Measurements from ENCODE around the gene TNRC6B. TPM values are rescaled to one million over a fixed set of nuclear protein-coding genes. Genes with fewer than 3 reads are reported as not detected.

Gene TNRC6B
- total and polyA plus RNA-seq, 2 experiments from 2014 or later = 23.7 to 25.8 TPM

- Histone ChIP-seq H3K9me2 (replicated peaks; ENCODE audit: insufficient read depth) (no peaks in the 10 kb centered on the region), H3K36me3 (replicated peaks; ENCODE audit: insufficient read depth, low read depth) (no peaks in the 10 kb centered on the region), H3K4me3 (no peak overlapping the region), H3K4me2 (no peak overlapping the region), H2AFZ (no peak overlapping the region), H3K79me2 (peaks cover 68% of the 10 kb centered on the region), H4K20me1 (ENCODE audit: insufficient read depth, poor library complexity, severe bottlenecking) (peaks cover 15% of the 10 kb centered on the region), H3K27ac (no peak overlapping the region), H3K9me3 (ENCODE audit: low read depth) (no peaks in the 10 kb centered on the region), H3K4me1 (ENCODE audit: insufficient read depth) (peaks cover 10% of the 10 kb centered on the region), H3K27me3 (no peaks in the 10 kb centered on the region)
- TF ChIP-seq EZH2 (IDR thresholded peaks at IDR 0.05; ENCODE audit: borderline replicate concordance) (no peak), EZH2phosphoT487 (IDR thresholded peaks at IDR 0.05; ENCODE audit: low read depth, severe bottlenecking, unreplicated experiment) (no peak)
- TF ChIP-seq, protein P1, sequence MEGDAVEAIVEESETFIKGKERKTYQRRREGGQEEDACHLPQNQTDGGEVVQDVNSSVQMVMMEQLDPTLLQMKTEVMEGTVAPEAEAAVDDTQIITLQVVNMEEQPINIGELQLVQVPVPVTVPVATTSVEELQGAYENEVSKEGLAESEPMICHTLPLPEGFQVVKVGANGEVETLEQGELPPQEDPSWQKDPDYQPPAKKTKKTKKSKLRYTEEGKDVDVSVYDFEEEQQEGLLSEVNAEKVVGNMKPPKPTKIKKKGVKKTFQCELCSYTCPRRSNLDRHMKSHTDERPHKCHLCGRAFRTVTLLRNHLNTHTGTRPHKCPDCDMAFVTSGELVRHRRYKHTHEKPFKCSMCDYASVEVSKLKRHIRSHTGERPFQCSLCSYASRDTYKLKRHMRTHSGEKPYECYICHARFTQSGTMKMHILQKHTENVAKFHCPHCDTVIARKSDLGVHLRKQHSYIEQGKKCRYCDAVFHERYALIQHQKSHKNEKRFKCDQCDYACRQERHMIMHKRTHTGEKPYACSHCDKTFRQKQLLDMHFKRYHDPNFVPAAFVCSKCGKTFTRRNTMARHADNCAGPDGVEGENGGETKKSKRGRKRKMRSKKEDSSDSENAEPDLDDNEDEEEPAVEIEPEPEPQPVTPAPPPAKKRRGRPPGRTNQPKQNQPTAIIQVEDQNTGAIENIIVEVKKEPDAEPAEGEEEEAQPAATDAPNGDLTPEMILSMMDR (IDR thresholded peaks at IDR 0.05; ENCODE audit: poor library complexity) = no peak
- WGBS (ENCODE audit: low lambda C conversion rate, missing lambda C conversion rate) = 98% methylated on average over 2 of the region's 2 CpGs
- DNase-seq (ENCODE audit: low spot score) = no peak
Observed at GRCh38 chr22:40252146-40252545, 74.4 kb downstream of the TNRC6B start.

GRCh38 chr22:40256516-40256915 lies 78.8 kb downstream of the TNRC6B start:
- no peaks in the 10 kb centered on the region for H3K27me3 ChIP-seq
- DNase-seq (ENCODE audit: low spot score) = peak; percentile 13
- peaks cover 60% of the 10 kb centered on the region for H3K79me2 ChIP-seq
- no peak overlapping the region for H3K4me3 ChIP-seq
- no peak overlapping the region for H2AFZ ChIP-seq
- peak overlapping the region; percentile 50 for H3K4me2 ChIP-seq
- no peaks in the 10 kb centered on the region for H3K36me3 ChIP-seq (replicated peaks; ENCODE audit: insufficient read depth, low read depth)
- peaks cover 8% of the 10 kb centered on the region for H4K20me1 ChIP-seq (ENCODE audit: insufficient read depth, poor library complexity, severe bottlenecking)
- TF ChIP-seq, protein P1 (IDR thresholded peaks at IDR 0.05; ENCODE audit: poor library complexity) = no peak
- TF ChIP-seq EZH2 (IDR thresholded peaks at IDR 0.05; ENCODE audit: borderline replicate concordance) (no peak), EZH2phosphoT487 (IDR thresholded peaks at IDR 0.05; ENCODE audit: low read depth, severe bottlenecking, unreplicated experiment) (no peak)
- H3K9me2 ChIP-seq (replicated peaks; ENCODE audit: insufficient read depth) = no peaks in the 10 kb centered on the region
- no peaks in the 10 kb centered on the region for H3K9me3 ChIP-seq (ENCODE audit: low read depth)
- H3K27ac ChIP-seq = peak overlapping the region; percentile 57
- WGBS (ENCODE audit: low lambda C conversion rate, missing lambda C conversion rate) = 36% methylated on average over 4 of the region's 4 CpGs
- peaks cover 33% of the 10 kb centered on the region for H3K4me1 ChIP-seq (ENCODE audit: insufficient read depth)

DNA sequence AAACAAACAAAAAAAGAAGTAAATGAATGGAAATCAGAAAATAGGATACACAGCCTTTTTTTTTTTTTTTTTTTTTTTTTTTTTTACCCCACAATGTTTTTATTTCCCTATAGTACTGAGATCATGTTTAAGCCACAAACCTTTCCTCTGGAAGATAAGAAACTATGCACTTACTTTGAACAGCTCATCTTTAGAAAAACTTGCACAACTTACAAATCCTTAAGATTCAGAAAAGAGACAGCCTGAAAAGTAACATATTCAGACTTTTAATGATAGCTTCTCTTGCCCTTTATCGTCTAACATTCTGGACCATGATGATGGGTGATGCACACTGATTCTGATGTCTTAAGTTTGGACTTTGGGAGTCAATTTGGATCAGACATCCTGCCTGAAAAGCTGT lies 80.3 kb downstream of the TNRC6B start:
- peaks cover 65% of the 10 kb centered on the region for H3K79me2 ChIP-seq
- 69% methylated on average over 1 of the region's 1 CpG for WGBS (ENCODE audit: low lambda C conversion rate, missing lambda C conversion rate)
- H4K20me1 ChIP-seq (ENCODE audit: insufficient read depth, poor library complexity, severe bottlenecking) = peaks cover 8% of the 10 kb centered on the region
- no peaks in the 10 kb centered on the region for H3K9me3 ChIP-seq (ENCODE audit: low read depth)
- no peaks in the 10 kb centered on the region for H3K36me3 ChIP-seq (replicated peaks; ENCODE audit: insufficient read depth, low read depth)
- no peaks in the 10 kb centered on the region for H3K27me3 ChIP-seq
- H3K4me1 ChIP-seq (ENCODE audit: insufficient read depth) = peaks cover 33% of the 10 kb centered on the region
- no peak for DNase-seq (ENCODE audit: low spot score)
- TF ChIP-seq EZH2 (IDR thresholded peaks at IDR 0.05; ENCODE audit: borderline replicate concordance) = no peak
- TF ChIP-seq, protein P1 (IDR thresholded peaks at IDR 0.05; ENCODE audit: poor library complexity) = no peak
- TF ChIP-seq EZH2phosphoT487 (IDR thresholded peaks at IDR 0.05; ENCODE audit: low read depth, severe bottlenecking, unreplicated experiment) = no peak
- no peak overlapping the region for H3K4me3 ChIP-seq
- H3K4me2 ChIP-seq = peak overlapping the region; percentile 26
- H2AFZ ChIP-seq = no peak overlapping the region
- peak overlapping the region; percentile 80 for H3K27ac ChIP-seq
- no peaks in the 10 kb centered on the region for H3K9me2 ChIP-seq (replicated peaks; ENCODE audit: insufficient read depth)

GRCh38 chr22:40258501-40258915 lies 80.8 kb downstream of the TNRC6B start:
- 54% methylated on average over 2 of the region's 2 CpGs for WGBS (ENCODE audit: low lambda C conversion rate, missing lambda C conversion rate)
- Histone ChIP-seq H3K9me3 (ENCODE audit: low read depth) (no peaks in the 10 kb centered on the region), H3K4me3 (no peak overlapping the region), H3K9me2 (replicated peaks; ENCODE audit: insufficient read depth) (no peaks in the 10 kb centered on the region), H4K20me1 (ENCODE audit: insufficient read depth, poor library complexity, severe bottlenecking) (peaks cover 8% of the 10 kb centered on the region), H3K79me2 (peaks cover 66% of the 10 kb centered on the region), H2AFZ (no peak overlapping the region), H3K36me3 (replicated peaks; ENCODE audit: insufficient read depth, low read depth) (no peaks in the 10 kb centered on the region), H3K4me1 (ENCODE audit: insufficient read depth) (peaks cover 33% of the 10 kb centered on the region), H3K27me3 (no peaks in the 10 kb centered on the region), H3K4me2 (peak overlapping the region; percentile 26), H3K27ac (peak overlapping the region; percentile 80)
- DNase-seq (ENCODE audit: low spot score) = peak; percentile 37
- TF ChIP-seq, protein P1 (IDR thresholded peaks at IDR 0.05; ENCODE audit: poor library complexity) = no peak
- TF ChIP-seq EZH2phosphoT487 (IDR thresholded peaks at IDR 0.05; ENCODE audit: low read depth, severe bottlenecking, unreplicated experiment) (no peak), EZH2 (IDR thresholded peaks at IDR 0.05; ENCODE audit: borderline replicate concordance) (no peak)
